ENCODE results near the gene AMER3.

AMER3 gene

DNA sequence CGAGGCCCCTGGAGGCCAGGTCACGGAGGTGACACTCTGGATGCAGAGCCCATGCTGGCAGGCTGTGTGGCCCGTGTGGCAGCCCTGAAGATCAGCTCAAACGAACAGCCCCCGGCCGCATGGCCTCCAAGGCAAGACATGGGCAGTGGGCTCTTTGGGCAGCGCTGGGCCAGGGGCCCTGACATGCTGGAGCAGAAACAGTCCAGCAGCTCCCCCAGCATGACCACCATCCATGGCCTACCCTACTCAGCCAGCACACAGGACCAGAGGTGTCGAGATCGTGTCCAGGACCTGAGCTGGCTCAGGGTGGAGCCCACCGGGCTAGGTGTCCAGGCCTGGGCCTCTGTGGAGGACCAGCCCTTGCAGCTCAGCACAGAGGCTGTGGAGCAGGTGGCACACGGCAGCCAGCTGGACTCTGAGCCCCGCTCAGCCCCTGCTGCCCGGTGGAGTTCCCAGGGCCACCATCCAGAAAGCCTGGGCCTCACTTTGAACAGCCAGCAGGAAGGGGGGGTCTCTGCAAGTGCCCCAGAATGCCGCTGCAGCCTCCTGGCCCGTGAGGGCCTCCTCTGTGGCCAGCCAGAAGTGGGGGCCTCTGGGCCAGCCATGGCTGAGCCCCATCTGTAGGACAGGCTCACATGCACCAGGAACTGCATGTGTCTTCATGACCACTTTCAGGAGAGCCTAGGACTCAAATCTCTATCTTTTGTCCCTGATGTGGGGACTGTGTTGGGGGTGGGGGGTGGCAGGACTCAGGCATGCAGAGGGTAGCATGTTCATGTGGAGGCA is 8.9 kb downstream of the AMER3 start:
- H3K27me3 ChIP-seq (ENCODE audit: insufficient read depth, low read length, poor library complexity, severe bottlenecking), result no peaks in the 10 kb centered on the region

DNA sequence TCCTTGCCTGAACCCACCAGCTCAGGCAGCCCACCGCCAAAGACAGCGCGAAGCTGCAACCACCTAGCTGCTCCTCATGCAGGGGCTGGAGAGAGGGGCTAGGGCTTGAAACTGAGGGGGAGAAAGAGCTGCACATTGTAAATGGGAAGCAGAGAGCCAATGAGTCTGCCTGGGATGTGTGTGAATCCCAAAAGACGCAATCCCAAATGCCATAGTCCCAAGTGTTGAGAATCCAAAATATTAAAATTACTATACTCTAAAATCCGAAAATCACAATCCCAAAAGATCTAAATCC is 9.4 kb downstream of the AMER3 start:
- H3K9ac ChIP-seq (ENCODE audit: low read depth, low read length, poor library complexity, severe bottlenecking), result no peak overlapping the region
- no peaks in the 10 kb centered on the region for H3K79me2 ChIP-seq (ENCODE audit: insufficient read depth, low read length)
- H2AFZ ChIP-seq (ENCODE audit: low read length), result no peak overlapping the region
- H3K4me1 ChIP-seq (ENCODE audit: insufficient read depth, low read length, poor library complexity, severe bottlenecking), result no peaks in the 10 kb centered on the region
- H3K9me2 ChIP-seq (replicated peaks; ENCODE audit: low read depth, low read length), result no peaks in the 10 kb centered on the region
- no peak overlapping the region for H3K4me2 ChIP-seq (ENCODE audit: low read depth, low read length, poor library complexity, severe bottlenecking)
- no peaks in the 10 kb centered on the region for H3K36me3 ChIP-seq (ENCODE audit: insufficient read depth, low read length)
- no peak overlapping the region for H3K4me3 ChIP-seq (ENCODE audit: low read length, poor library complexity, severe bottlenecking)
- no peaks in the 10 kb centered on the region for H3F3A ChIP-seq (ENCODE audit: low read depth)
- no peaks in the 10 kb centered on the region; the same call in 1 of the 2 replicates for H3K9me3 ChIP-seq (ENCODE audit: insufficient read depth, low read depth, low read length)
- H4K20me1 ChIP-seq (ENCODE audit: insufficient read depth, low read length, poor library complexity, severe bottlenecking), result no peaks in the 10 kb centered on the region
- H3K27me3 ChIP-seq (ENCODE audit: insufficient read depth, low read length, poor library complexity, severe bottlenecking), result no peaks in the 10 kb centered on the region
- TF ChIP-seq EZH2phosphoT487 (IDR thresholded peaks at IDR 0.05; ENCODE audit: borderline replicate concordance), result no peak
- TF ChIP-seq, protein P1, sequence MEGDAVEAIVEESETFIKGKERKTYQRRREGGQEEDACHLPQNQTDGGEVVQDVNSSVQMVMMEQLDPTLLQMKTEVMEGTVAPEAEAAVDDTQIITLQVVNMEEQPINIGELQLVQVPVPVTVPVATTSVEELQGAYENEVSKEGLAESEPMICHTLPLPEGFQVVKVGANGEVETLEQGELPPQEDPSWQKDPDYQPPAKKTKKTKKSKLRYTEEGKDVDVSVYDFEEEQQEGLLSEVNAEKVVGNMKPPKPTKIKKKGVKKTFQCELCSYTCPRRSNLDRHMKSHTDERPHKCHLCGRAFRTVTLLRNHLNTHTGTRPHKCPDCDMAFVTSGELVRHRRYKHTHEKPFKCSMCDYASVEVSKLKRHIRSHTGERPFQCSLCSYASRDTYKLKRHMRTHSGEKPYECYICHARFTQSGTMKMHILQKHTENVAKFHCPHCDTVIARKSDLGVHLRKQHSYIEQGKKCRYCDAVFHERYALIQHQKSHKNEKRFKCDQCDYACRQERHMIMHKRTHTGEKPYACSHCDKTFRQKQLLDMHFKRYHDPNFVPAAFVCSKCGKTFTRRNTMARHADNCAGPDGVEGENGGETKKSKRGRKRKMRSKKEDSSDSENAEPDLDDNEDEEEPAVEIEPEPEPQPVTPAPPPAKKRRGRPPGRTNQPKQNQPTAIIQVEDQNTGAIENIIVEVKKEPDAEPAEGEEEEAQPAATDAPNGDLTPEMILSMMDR (conservative IDR thresholded peaks at IDR 0.05; ENCODE audit: low read length), result no peak

More for the DNA sequence above, 8.9 kb downstream of the AMER3 start:
- H3F3A ChIP-seq (ENCODE audit: low read depth), result no peaks in the 10 kb centered on the region
- TF ChIP-seq EZH2phosphoT487 (IDR thresholded peaks at IDR 0.05; ENCODE audit: borderline replicate concordance), result no peak
- TF ChIP-seq, protein P1 (conservative IDR thresholded peaks at IDR 0.05; ENCODE audit: low read length), result no peak
- H3K4me1 ChIP-seq (ENCODE audit: insufficient read depth, low read length, poor library complexity, severe bottlenecking), result no peaks in the 10 kb centered on the region
- H3K4me2 ChIP-seq (ENCODE audit: low read depth, low read length, poor library complexity, severe bottlenecking), result no peak overlapping the region
- no peak overlapping the region for H3K4me3 ChIP-seq (ENCODE audit: low read length, poor library complexity, severe bottlenecking)
- no peak overlapping the region for H3K9ac ChIP-seq (ENCODE audit: low read depth, low read length, poor library complexity, severe bottlenecking)
- no peaks in the 10 kb centered on the region for H3K9me2 ChIP-seq (replicated peaks; ENCODE audit: low read depth, low read length)
- H3K36me3 ChIP-seq (ENCODE audit: insufficient read depth, low read length), result no peaks in the 10 kb centered on the region
- no peaks in the 10 kb centered on the region; the same call in 1 of the 2 replicates for H3K9me3 ChIP-seq (ENCODE audit: insufficient read depth, low read depth, low read length)
- H4K20me1 ChIP-seq (ENCODE audit: insufficient read depth, low read length, poor library complexity, severe bottlenecking), result no peaks in the 10 kb centered on the region
- no peaks in the 10 kb centered on the region for H3K79me2 ChIP-seq (ENCODE audit: insufficient read depth, low read length)
- no peak overlapping the region for H2AFZ ChIP-seq (ENCODE audit: low read length)

DNA sequence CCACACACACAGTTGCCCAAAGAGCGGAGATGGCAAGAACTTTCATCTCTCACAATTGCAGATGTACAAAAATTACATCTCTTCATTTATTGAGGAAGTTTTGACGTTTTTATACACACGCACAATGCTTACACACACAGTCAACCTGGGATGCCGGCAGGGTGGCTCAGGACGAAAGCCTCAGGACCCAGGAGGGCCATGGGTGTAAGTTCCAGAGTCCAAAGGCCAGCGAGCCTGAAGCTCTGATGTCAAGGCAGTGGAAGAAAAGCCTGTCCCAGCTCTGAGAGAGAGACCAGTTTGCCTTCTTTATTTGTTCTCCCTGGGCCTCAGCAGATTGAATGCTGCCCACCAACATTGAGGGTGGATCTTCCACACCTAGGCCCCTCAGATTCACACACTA is 10.1 kb downstream of the AMER3 start:
- H3K9ac ChIP-seq (ENCODE audit: low read depth, low read length, poor library complexity, severe bottlenecking), result no peak overlapping the region
- H3F3A ChIP-seq (ENCODE audit: low read depth), result no peaks in the 10 kb centered on the region
- no peaks in the 10 kb centered on the region; the same call in 1 of the 2 replicates for H3K9me3 ChIP-seq (ENCODE audit: insufficient read depth, low read depth, low read length)
- no peaks in the 10 kb centered on the region for H4K20me1 ChIP-seq (ENCODE audit: insufficient read depth, low read length, poor library complexity, severe bottlenecking)
- TF ChIP-seq, protein P1 (conservative IDR thresholded peaks at IDR 0.05; ENCODE audit: low read length), result no peak
- TF ChIP-seq EZH2phosphoT487 (IDR thresholded peaks at IDR 0.05; ENCODE audit: borderline replicate concordance), result no peak
- H2AFZ ChIP-seq (ENCODE audit: low read length), result no peak overlapping the region
- no peak overlapping the region for H3K4me3 ChIP-seq (ENCODE audit: low read length, poor library complexity, severe bottlenecking)
- H3K4me2 ChIP-seq (ENCODE audit: low read depth, low read length, poor library complexity, severe bottlenecking), result no peak overlapping the region
- no peaks in the 10 kb centered on the region for H3K79me2 ChIP-seq (ENCODE audit: insufficient read depth, low read length)
- H3K4me1 ChIP-seq (ENCODE audit: insufficient read depth, low read length, poor library complexity, severe bottlenecking), result no peaks in the 10 kb centered on the region
- no peaks in the 10 kb centered on the region for H3K36me3 ChIP-seq (ENCODE audit: insufficient read depth, low read length)
- no peaks in the 10 kb centered on the region for H3K27me3 ChIP-seq (ENCODE audit: insufficient read depth, low read length, poor library complexity, severe bottlenecking)
- H3K9me2 ChIP-seq (replicated peaks; ENCODE audit: low read depth, low read length), result no peaks in the 10 kb centered on the region

Data from Loucy (cell line).